HG02798 (cell line): ENCODE data around the gene KREMEN1.

Source experiments
- ATAC-seq: cut with Tn5 transposase; IDR thresholded peaks from one replicate; pipeline ENCODE4 v1.9.1; 2021; ENCODE audit warnings: mild to moderate bottlenecking; ENCODE audit not compliant: unreplicated experiment, poor library complexity

Gene KREMEN1

GRCh38 chr22:29167032-29167911 is 94.4 kb downstream of the KREMEN1 start:
- peak; percentile 89 for ATAC-seq

GRCh38 chr22:29171721-29172120 is 98.9 kb downstream of the KREMEN1 start:
- ATAC-seq, result no peak

GRCh38 chr22:29172216-29172615 is 99.4 kb downstream of the KREMEN1 start:
- ATAC-seq, result no peak

GRCh38 chr22:29175312-29175835 is 102.5 kb downstream of the KREMEN1 start:
- ATAC-seq, result no peak

GRCh38 chr22:29183971-29184848 is 111.4 kb downstream of the KREMEN1 start:
- no peak for ATAC-seq

GRCh38 chr22:29184849-29185490 is 112.1 kb downstream of the KREMEN1 start:
- ATAC-seq, result no peak

GRCh38 chr22:29186302-29186701 is 113.5 kb downstream of the KREMEN1 start:
- ATAC-seq, result no peak

GRCh38 chr22:29187831-29188230 is 115.0 kb downstream of the KREMEN1 start:
- ATAC-seq, result no peak

- no peak for ATAC-seq
Observed at GRCh38 chr22:29190051-29190450, 117.2 kb downstream of the KREMEN1 start.

- ATAC-seq, result no peak
Observed at GRCh38 chr22:29190918-29191317, 118.1 kb downstream of the KREMEN1 start.

GRCh38 chr22:29193021-29193420 is 120.2 kb downstream of the KREMEN1 start:
- ATAC-seq, result no peak

- ATAC-seq, result no peak
Observed at GRCh38 chr22:29194184-29194583, 121.3 kb downstream of the KREMEN1 start.

- no peak for ATAC-seq
Observed at GRCh38 chr22:29195118-29195963, 122.5 kb downstream of the KREMEN1 start.

GRCh38 chr22:29195964-29196666 is 123.3 kb downstream of the KREMEN1 start:
- no peak for ATAC-seq

- no peak for ATAC-seq
Observed at GRCh38 chr22:29197096-29197495, 124.3 kb downstream of the KREMEN1 start.

GRCh38 chr22:29198240-29198639 is 125.4 kb downstream of the KREMEN1 start:
- no peak for ATAC-seq

- no peak for ATAC-seq
Observed at GRCh38 chr22:29199702-29200400, 127.0 kb downstream of the KREMEN1 start.

- ATAC-seq, result no peak
Observed at GRCh38 chr22:29200901-29201300, 128.1 kb downstream of the KREMEN1 start.
